ENCODE data around the gene DLG2. TPM values are rescaled to one million over a fixed set of nuclear protein-coding genes. Genes with fewer than 3 reads are reported as not detected.

DLG2 gene
- total RNA-seq, 1 donor from 2014 or later: 0.17 TPM

DNA sequence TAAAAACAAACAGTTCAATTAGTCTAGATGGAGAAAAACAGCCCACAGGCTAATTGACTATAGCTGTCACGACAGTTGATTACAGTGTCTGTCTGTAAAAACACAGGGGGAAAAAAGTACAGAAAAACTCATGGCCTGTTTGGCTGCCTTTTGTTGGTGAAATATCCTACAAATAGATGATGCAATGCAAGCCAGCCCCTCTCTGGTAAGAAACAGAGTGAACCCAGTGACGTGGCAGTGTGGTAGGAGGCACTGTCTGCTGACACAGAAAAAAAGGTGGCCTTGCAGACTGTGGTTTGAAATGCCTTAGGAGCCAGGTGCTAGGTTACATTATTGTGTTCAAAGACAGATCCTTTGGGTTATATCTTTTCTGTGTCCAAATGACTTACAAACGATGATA lies 1909.6 kb downstream of the DLG2 start:
- no peak for DNase-seq (ENCODE audit: low read depth)
- H3K4me3 ChIP-seq (ENCODE audit: low read depth, low read length): no peak overlapping the region
- TF ChIP-seq, protein P1, sequence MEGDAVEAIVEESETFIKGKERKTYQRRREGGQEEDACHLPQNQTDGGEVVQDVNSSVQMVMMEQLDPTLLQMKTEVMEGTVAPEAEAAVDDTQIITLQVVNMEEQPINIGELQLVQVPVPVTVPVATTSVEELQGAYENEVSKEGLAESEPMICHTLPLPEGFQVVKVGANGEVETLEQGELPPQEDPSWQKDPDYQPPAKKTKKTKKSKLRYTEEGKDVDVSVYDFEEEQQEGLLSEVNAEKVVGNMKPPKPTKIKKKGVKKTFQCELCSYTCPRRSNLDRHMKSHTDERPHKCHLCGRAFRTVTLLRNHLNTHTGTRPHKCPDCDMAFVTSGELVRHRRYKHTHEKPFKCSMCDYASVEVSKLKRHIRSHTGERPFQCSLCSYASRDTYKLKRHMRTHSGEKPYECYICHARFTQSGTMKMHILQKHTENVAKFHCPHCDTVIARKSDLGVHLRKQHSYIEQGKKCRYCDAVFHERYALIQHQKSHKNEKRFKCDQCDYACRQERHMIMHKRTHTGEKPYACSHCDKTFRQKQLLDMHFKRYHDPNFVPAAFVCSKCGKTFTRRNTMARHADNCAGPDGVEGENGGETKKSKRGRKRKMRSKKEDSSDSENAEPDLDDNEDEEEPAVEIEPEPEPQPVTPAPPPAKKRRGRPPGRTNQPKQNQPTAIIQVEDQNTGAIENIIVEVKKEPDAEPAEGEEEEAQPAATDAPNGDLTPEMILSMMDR (conservative IDR thresholded peaks at IDR 0.05; ENCODE audit: low read depth, low read length): no peak

GRCh38 chr11:83715927-83716535 lies 1911.1 kb downstream of the DLG2 start:
- no peak for DNase-seq (ENCODE audit: low read depth)
- no peak overlapping the region for H3K4me3 ChIP-seq (ENCODE audit: low read depth, low read length)
- TF ChIP-seq, protein P1 (conservative IDR thresholded peaks at IDR 0.05; ENCODE audit: low read depth, low read length): no peak

DNA sequence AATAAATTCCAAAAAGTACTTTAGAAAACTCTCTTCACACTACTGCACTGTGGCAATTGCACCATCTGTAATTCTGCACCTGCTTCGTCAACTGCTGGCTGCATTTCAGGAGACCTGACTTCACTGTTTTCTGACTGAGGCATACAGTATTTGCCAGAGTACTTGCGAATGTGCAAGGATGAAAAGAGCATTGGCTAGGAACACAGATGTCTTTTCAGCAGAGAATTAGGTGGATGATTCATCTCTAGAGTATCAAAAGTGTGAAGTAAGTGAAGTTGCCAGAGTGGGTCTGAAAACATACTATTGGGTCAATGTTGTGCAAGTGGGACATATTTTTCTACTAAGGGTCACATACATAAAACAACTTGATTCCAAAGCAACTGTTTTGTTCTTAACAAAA lies 1913.4 kb downstream of the DLG2 start:
- no peak overlapping the region for H3K4me3 ChIP-seq (ENCODE audit: low read depth, low read length)
- peak; percentile 35 for DNase-seq (ENCODE audit: low read depth)
- TF ChIP-seq, protein P1 (conservative IDR thresholded peaks at IDR 0.05; ENCODE audit: low read depth, low read length): no peak

DNA sequence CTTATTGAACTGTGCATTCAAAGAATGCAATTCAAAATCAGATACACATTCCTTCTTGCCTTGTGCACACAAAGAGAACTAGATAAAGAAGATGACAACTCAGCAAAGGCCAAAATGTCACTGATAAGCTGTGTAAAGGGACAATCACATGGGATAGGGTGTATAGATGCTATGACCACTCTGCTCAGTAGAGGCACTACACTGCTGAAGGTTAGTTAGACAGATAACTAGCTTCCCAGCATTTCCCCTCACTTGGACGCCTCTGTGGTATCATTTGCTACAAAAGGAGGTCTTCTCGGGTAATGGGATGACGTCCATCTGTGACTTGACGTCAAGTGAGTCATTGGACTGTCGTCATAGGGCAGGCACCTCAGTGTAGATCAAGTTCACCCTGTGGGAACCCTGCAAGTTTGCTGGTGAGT lies 1916.0 kb downstream of the DLG2 start:
- TF ChIP-seq, protein P1 (conservative IDR thresholded peaks at IDR 0.05; ENCODE audit: low read depth, low read length): no peak
- no peak overlapping the region for H3K4me3 ChIP-seq (ENCODE audit: low read depth, low read length)
- no peak for DNase-seq (ENCODE audit: low read depth)

DNA sequence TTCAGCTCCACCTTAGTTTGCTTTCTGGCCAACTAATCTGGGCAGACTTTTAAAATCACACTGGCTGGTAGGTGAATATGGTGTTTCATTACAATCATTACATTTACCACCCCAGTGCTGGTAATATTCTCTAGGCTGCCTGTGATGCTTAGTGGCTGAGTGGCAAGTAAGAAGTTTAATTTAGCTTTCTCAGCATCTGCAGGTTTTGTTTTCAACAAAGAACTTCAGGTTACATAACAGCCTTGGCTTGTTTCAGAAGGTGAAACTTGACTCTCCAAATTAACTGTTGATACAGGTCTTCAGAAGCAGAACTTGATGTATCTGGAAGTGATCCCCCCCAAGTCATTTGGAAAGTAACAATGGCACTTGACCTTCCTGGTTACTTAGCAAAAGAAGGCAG lies 1917.7 kb downstream of the DLG2 start:
- TF ChIP-seq, protein P1 (conservative IDR thresholded peaks at IDR 0.05; ENCODE audit: low read depth, low read length): no peak
- DNase-seq (ENCODE audit: low read depth): no peak
- no peak overlapping the region for H3K4me3 ChIP-seq (ENCODE audit: low read depth, low read length)

GRCh38 chr11:83706566-83706965 lies 1920.6 kb downstream of the DLG2 start:
- no peak overlapping the region for H3K4me3 ChIP-seq (ENCODE audit: low read depth, low read length)
- no peak for DNase-seq (ENCODE audit: low read depth)
- TF ChIP-seq, protein P1 (conservative IDR thresholded peaks at IDR 0.05; ENCODE audit: low read depth, low read length): no peak

DNA sequence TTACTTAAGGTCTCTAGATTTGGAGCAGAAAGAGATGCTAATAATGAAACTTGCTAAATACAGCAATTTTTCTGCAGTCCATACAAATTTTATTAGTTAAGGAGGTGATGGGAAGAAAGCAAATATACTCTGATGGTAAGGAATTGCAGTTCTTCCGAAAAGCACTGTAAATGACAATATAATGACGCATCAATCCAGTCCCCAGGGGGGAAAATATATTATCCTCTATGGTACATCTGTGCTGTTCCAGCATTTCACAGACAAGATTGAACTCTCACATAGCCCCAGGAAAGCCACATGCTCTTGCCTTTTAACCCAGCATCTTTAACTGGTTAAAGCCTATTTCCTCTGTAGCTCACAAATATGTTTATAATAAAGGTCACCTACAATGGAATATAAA lies 1924.3 kb downstream of the DLG2 start:
- no peak overlapping the region for H3K4me3 ChIP-seq (ENCODE audit: low read depth, low read length)
- TF ChIP-seq, protein P1 (conservative IDR thresholded peaks at IDR 0.05; ENCODE audit: low read depth, low read length): no peak
- no peak for DNase-seq (ENCODE audit: low read depth)

All from epithelial cell of proximal tubule (primary cell).